ENCODE results near the gene ATP2B3.

Gene ATP2B3

DNA sequence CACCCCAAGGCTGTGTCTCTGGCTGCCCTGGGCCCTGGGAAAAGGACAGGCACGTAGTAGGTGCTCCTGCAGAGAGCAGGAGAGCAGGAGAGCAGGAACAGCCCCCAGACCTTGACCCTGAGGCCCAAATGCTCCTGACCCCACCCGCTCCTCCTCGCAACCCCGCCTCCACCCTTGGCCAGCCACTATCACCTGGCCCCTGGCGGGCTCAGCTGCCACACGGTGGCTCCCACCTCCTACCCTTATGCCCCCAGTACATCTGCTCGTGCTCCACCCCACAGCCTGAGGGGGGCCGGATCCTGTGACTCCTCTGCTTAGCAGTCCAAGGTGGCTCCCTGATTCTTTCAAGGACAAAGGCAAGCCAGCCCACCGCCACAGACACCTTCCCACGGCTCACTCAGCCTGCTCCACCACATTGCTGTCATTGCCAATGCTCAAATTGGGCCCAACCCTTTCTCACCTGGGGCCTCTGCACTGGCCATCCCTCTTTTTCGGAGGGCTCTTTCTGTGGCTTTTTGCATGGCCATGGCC, 41.6 kb upstream of the ATP2B3 start:
- DNase-seq (ENCODE audit: insufficient read length, low spot score) (no peak), FAIRE-seq (no peak)
- TF ChIP-seq PAX5 (IDR thresholded peaks at IDR 0.05; ENCODE audit: insufficient read depth, low read length, severe bottlenecking), result no peak
- no peak for TF ChIP-seq POU2F2 (IDR thresholded peaks at IDR 0.05; ENCODE audit: low read depth, low read length)
- TF ChIP-seq TAF1 (IDR thresholded peaks at IDR 0.05; ENCODE audit: low read depth, low read length), result no peak
- no peak for TF ChIP-seq SPI1 (IDR thresholded peaks at IDR 0.05; ENCODE audit: low read depth, low read length)
- TF ChIP-seq POLR2A (IDR thresholded peaks at IDR 0.05; ENCODE audit: low read depth, low read length), result no peak
- no peak for TF ChIP-seq POLR2AphosphoS5 (IDR thresholded peaks at IDR 0.05; ENCODE audit: low read depth, low read length)

DNA sequence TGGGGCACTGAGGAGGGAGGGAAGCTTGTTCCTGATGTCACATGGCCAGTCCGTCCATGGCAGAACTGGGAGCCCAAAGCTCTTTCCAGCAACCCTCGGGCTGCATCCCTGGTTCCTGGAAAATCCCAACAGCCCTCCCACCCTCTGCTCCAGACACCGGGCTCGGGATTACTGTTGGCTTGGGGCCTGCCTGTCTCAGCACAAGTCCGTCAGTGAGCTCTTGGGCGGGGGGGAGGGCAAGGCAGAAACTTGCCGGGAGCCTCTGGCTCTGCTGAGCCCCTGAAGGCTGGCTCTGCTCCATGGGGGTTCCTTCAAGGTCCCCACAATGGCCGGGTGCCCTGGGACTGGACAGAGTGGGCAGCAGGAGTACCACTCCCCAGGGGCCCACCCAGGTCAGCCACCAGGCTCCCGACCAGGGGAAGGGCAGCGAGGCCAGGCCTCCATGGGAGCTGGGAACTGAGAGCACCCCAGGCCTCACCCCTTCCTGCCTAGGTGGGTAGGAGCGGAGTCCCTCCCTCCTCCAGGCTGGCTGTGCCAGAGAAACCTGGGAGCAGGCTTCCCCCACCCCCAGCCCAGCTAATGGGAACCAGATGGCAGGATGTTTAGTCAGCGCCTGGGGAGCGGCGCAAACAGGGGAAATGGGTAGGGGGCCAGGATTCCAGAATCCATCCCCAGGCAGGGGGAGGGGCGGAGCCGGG, 40.6 kb upstream of the ATP2B3 start:
- TF ChIP-seq POU2F2 (IDR thresholded peaks at IDR 0.05; ENCODE audit: low read depth, low read length) (no peak), POLR2A (IDR thresholded peaks at IDR 0.05; ENCODE audit: low read depth, low read length) (no peak), POLR2AphosphoS5 (IDR thresholded peaks at IDR 0.05; ENCODE audit: low read depth, low read length) (no peak), PAX5 (IDR thresholded peaks at IDR 0.05; ENCODE audit: insufficient read depth, low read length, severe bottlenecking) (no peak), TAF1 (IDR thresholded peaks at IDR 0.05; ENCODE audit: low read depth, low read length) (no peak), SPI1 (IDR thresholded peaks at IDR 0.05; ENCODE audit: low read depth, low read length) (no peak)
- no peak for FAIRE-seq
- DNase-seq (ENCODE audit: insufficient read length, low spot score), result no peak

DNA sequence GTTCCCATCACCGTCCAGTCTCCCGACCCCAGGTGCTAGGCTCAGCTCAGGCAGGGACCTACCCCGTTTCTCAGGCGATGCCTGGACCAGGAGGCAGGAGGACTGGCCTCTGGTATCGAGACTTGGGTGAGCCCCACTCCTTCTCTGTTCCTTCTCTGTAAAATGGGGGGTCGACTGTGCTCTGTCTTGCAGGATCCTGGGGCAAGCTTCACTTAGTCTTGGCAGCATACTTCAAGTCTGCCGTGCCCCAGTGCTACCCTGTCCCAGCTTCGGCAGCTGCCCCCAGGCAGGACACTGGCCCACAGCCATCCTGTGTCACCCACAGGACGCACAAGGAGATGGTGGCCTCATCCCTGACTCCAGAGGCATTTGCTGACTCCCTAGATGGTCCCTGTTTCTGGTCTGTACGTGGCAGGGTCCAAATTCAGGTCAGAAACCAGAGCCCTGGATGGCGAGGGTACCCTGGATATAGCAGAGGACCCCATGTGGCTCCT, 40.0 kb upstream of the ATP2B3 start:
- DNase-seq (ENCODE audit: insufficient read length, low spot score), result no peak
- no peak for FAIRE-seq
- no peak for TF ChIP-seq TAF1 (IDR thresholded peaks at IDR 0.05; ENCODE audit: low read depth, low read length)

DNA sequence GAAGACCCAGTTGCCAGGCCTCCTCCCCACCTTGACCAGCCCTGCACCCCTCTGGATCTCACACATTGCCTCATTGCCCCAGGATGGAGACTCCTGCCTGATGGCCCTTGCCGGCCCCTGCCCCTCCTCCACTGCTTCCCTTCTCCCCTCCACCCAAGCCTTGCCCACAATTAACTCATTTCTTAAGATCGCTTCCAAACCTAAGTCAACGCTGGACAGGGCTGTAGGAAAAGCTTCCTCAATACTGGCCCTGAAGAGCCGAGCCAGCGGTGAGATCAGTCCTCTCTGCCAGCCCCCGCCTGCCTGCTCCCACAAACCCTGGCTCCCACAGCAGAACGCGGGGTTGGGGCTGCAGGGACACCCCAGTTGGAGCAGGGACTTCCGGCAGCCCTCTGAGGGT, 39.5 kb upstream of the ATP2B3 start:
- no peak for TF ChIP-seq SPI1 (IDR thresholded peaks at IDR 0.05; ENCODE audit: low read depth, low read length)
- TF ChIP-seq PAX5 (IDR thresholded peaks at IDR 0.05; ENCODE audit: insufficient read depth, low read length, severe bottlenecking), result no peak
- TF ChIP-seq TAF1 (IDR thresholded peaks at IDR 0.05; ENCODE audit: low read depth, low read length), result no peak
- TF ChIP-seq POLR2A (IDR thresholded peaks at IDR 0.05; ENCODE audit: low read depth, low read length), result no peak
- TF ChIP-seq POU2F2 (IDR thresholded peaks at IDR 0.05; ENCODE audit: low read depth, low read length), result no peak
- TF ChIP-seq POLR2AphosphoS5 (IDR thresholded peaks at IDR 0.05; ENCODE audit: low read depth, low read length), result no peak
- no peak for FAIRE-seq
- DNase-seq (ENCODE audit: insufficient read length, low spot score), result no peak

DNA sequence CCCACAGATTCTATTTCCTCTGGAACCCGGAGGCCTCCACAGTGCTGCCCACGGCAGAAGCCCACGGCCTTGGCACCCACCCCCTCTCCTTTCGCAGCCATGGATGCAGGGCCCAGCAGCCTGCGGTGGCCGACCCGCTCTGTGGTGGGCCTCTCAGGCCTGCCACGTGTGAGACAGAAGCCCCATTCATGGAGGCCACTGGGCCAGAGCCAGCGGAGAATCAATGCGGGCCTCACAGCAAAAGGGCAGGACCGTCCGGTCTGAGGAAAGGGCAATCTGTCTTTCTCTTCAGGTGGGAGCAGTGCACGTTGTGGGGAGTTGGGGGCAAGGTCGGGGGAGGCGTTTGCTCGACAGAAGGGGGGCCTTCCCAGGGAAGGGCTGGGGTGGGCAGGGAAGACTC, 38.7 kb upstream of the ATP2B3 start:
- no peak for FAIRE-seq
- TF ChIP-seq TAF1 (IDR thresholded peaks at IDR 0.05; ENCODE audit: low read depth, low read length), result no peak
- no peak for TF ChIP-seq PAX5 (IDR thresholded peaks at IDR 0.05; ENCODE audit: insufficient read depth, low read length, severe bottlenecking)
- TF ChIP-seq SPI1 (IDR thresholded peaks at IDR 0.05; ENCODE audit: low read depth, low read length), result no peak
- no peak for TF ChIP-seq POU2F2 (IDR thresholded peaks at IDR 0.05; ENCODE audit: low read depth, low read length)
- no peak for TF ChIP-seq POLR2A (IDR thresholded peaks at IDR 0.05; ENCODE audit: low read depth, low read length)
- no peak for TF ChIP-seq POLR2AphosphoS5 (IDR thresholded peaks at IDR 0.05; ENCODE audit: low read depth, low read length)
- no peak for DNase-seq (ENCODE audit: insufficient read length, low spot score)

DNA sequence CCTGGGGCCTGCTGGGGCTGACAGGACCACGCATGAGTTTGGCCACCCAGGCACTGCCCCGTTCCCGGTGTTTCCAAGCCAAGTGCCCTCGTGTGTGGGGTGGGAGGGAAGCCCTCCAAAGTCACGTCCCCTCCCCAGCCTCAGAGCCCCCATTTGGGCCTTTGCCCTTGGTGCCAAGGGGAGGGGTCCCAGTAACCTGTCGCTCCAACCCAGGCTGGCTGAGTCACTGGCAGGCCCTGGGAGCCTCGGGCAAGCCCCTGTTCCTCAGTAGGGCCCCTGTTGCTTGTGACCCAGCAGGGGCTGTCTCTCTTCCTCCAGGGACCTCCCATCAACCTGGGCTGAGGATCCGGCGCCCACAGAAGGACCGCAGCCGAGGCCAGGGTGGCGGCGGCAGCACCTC, 36.4 kb upstream of the ATP2B3 start:
- FAIRE-seq (no peak), DNase-seq (ENCODE audit: insufficient read length, low spot score) (no peak)
- TF ChIP-seq SPI1 (IDR thresholded peaks at IDR 0.05; ENCODE audit: low read depth, low read length), result no peak
- no peak for TF ChIP-seq POLR2AphosphoS5 (IDR thresholded peaks at IDR 0.05; ENCODE audit: low read depth, low read length)
- no peak for TF ChIP-seq POU2F2 (IDR thresholded peaks at IDR 0.05; ENCODE audit: low read depth, low read length)
- TF ChIP-seq TAF1 (IDR thresholded peaks at IDR 0.05; ENCODE audit: low read depth, low read length), result no peak
- TF ChIP-seq POLR2A (IDR thresholded peaks at IDR 0.05; ENCODE audit: low read depth, low read length), result no peak
- no peak for TF ChIP-seq PAX5 (IDR thresholded peaks at IDR 0.05; ENCODE audit: insufficient read depth, low read length, severe bottlenecking)

DNA sequence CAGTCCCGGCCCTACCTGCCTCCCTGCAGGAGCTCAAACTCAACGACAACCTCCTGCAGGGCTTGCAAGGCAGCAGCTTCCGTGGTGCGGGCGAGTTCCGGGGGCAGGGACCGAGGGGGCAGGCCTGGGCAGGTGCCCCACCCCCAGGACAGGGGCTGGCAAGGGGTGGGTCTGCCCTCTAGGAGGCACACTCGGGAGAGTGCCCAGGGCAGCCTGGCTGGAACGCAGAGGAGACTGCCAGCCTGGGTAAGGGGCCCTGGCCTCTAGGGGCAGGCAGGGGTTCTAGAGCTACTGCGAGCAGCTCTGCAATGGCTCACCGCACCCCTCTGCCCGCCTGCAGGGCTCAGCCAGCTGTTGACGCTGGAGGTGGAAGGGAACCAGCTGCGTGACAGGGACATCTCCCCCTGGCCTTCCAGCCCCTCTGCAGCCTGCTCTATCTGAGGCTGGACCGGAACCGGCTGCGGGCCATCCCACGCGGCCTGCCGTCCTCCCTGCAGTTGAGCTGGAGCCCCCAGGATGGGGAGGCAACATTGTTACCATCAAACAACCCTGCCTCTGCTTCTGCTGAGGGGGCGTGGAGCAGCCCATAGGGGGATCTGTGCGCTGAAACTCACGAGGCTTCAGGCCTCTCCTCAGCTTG, 34.9 kb upstream of the ATP2B3 start:
- FAIRE-seq (no peak), DNase-seq (ENCODE audit: insufficient read length, low spot score) (no peak)
- TF ChIP-seq TAF1 (IDR thresholded peaks at IDR 0.05; ENCODE audit: low read depth, low read length), result no peak
- no peak for TF ChIP-seq POU2F2 (IDR thresholded peaks at IDR 0.05; ENCODE audit: low read depth, low read length)
- no peak for TF ChIP-seq POLR2A (IDR thresholded peaks at IDR 0.05; ENCODE audit: low read depth, low read length)

DNA sequence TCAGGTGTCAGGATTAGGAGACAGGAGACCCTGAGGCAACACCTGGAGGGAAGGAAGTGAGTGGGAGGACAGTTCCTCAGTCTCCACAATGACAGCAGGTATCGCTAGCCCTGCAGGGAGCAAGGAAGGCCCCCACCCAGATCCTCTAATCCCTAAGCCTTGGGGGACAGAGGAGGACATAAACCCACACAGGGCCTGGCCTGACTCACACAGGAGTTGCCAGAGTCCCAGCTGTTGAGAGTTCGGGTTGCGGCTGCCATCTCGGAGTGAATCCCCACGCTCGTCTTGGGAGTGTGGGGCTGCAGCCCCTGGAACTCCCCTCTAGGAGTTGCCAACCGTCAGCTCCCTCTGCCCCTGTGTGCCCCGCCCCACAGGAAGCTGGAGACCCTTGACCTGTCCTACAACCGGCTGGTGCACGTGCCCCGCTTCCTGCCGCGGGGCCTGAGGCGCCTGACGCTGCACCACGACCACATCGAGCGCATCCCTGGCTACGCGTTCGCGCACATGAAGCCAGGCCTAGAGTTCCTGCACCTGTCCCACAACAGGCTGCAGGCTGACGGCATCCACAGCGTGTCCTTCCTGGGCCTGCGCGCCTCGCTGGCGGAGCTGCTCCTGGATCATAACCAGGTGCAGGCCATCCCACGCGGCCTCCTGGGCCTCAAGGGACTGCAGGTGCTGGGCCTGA, 31.9 kb upstream of the ATP2B3 start:
- TF ChIP-seq TAF1 (IDR thresholded peaks at IDR 0.05; ENCODE audit: low read depth, low read length), result no peak
- TF ChIP-seq SPI1 (IDR thresholded peaks at IDR 0.05; ENCODE audit: low read depth, low read length), result no peak
- TF ChIP-seq POLR2AphosphoS5 (IDR thresholded peaks at IDR 0.05; ENCODE audit: low read depth, low read length), result no peak
- TF ChIP-seq POU2F2 (IDR thresholded peaks at IDR 0.05; ENCODE audit: low read depth, low read length), result no peak
- TF ChIP-seq POLR2A (IDR thresholded peaks at IDR 0.05; ENCODE audit: low read depth, low read length), result no peak
- no peak for TF ChIP-seq PAX5 (IDR thresholded peaks at IDR 0.05; ENCODE audit: insufficient read depth, low read length, severe bottlenecking)
- DNase-seq (ENCODE audit: insufficient read length, low spot score), result no peak
- FAIRE-seq, result no peak

DNA sequence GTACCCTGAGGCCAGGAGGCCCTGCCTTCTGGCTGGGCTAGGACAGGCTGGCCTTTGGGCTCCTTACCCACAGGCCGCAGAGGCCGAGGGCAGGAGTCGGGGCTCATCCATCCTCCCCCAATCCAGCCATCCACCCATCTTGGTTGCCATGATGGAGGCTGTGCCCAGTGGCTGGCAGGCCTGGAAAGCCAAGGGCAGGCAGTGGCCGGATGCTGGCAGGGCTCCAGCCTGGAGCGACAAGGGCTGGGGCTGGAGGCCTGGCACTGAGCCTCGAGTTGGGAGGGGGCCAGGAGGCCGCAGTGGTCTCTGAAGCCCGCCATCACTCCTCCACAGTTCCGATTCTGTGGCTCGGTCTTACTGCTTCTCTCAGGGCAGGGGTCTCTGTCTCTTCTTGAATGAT, 31.3 kb upstream of the ATP2B3 start:
- DNase-seq (ENCODE audit: insufficient read length, low spot score), result no peak
- FAIRE-seq, result no peak
- TF ChIP-seq PAX5 (IDR thresholded peaks at IDR 0.05; ENCODE audit: insufficient read depth, low read length, severe bottlenecking), result no peak
- TF ChIP-seq POU2F2 (IDR thresholded peaks at IDR 0.05; ENCODE audit: low read depth, low read length), result no peak
- TF ChIP-seq POLR2A (IDR thresholded peaks at IDR 0.05; ENCODE audit: low read depth, low read length), result no peak
- no peak for TF ChIP-seq POLR2AphosphoS5 (IDR thresholded peaks at IDR 0.05; ENCODE audit: low read depth, low read length)
- TF ChIP-seq TAF1 (IDR thresholded peaks at IDR 0.05; ENCODE audit: low read depth, low read length), result no peak
- TF ChIP-seq SPI1 (IDR thresholded peaks at IDR 0.05; ENCODE audit: low read depth, low read length), result no peak
